ENCODE data around the gene PDE6D.

GRCh38 chr2:231769170-231770136 is 11.6 kb downstream of the PDE6D start:
- TF ChIP-seq CTCF (IDR thresholded peaks at IDR 0.05) (no peak), EP300 (IDR thresholded peaks at IDR 0.05) (no peak), POLR2A (IDR thresholded peaks at IDR 0.05) (no peak)
